ENCODE measurements around the gene ARHGAP18. TPM values are rescaled to one million over a fixed set of nuclear protein-coding genes. Genes with fewer than 3 reads are reported as not detected.

Gene ARHGAP18
- total RNA-seq, 1 donor, result 47.1 TPM

DNA sequence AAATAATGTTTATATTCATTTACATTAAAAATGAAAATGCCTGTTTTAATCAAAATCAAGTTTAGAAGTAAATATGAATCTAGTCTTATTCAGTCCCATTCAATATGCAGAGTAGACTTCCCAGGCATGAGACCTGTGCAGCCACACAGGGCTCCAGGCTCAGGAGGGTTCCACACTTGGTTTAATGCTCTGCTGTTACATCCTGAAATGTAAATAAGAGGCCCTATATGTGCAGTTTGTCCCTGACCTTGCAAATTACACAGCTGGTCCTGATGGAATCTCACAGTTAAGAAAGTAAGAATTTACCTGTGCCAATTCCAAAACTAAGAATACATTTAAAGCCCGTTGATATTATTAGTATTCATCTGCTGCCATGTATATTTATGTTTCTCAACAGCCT lies 79.4 kb downstream of the ARHGAP18 start:
- no peak overlapping the region for H3K4me3 ChIP-seq (ENCODE audit: low read depth, low read length)
- DNase-seq (ENCODE audit: low read depth), result no peak
- TF ChIP-seq, protein P1, sequence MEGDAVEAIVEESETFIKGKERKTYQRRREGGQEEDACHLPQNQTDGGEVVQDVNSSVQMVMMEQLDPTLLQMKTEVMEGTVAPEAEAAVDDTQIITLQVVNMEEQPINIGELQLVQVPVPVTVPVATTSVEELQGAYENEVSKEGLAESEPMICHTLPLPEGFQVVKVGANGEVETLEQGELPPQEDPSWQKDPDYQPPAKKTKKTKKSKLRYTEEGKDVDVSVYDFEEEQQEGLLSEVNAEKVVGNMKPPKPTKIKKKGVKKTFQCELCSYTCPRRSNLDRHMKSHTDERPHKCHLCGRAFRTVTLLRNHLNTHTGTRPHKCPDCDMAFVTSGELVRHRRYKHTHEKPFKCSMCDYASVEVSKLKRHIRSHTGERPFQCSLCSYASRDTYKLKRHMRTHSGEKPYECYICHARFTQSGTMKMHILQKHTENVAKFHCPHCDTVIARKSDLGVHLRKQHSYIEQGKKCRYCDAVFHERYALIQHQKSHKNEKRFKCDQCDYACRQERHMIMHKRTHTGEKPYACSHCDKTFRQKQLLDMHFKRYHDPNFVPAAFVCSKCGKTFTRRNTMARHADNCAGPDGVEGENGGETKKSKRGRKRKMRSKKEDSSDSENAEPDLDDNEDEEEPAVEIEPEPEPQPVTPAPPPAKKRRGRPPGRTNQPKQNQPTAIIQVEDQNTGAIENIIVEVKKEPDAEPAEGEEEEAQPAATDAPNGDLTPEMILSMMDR (IDR thresholded peaks at IDR 0.05; ENCODE audit: insufficient read depth, low read depth, low read length), result no peak

DNA sequence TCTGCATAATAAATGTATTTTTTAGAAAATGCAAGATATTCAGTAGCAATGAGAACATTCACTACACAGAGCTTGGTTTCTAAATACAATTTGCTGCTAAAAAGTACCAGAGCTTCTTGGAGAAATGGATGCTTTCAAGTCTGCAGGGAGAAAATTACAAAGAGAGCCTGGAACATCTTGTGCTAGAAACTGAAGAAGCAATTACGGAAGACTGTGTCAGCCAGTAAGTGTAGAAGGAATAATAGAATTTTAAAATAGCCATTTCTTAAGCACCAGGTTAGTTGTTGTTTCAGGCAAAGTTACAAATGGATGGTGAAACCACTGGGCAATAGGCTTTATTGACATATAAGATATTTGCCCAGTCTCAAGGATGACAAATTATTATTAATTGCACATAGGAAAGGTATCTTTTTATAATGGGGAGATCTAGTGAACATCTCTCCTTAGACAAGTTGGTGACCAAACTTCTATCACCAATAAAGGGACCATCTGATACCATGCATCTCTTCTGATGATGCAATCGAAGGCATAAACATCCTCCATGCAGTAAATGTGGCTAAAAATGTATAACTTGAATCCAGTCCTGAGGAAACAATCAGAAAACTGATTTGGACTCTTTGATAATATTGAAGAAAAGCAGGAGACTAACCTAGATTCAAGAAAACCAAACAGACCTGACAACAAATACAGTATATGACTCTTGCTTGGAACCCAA lies 81.7 kb downstream of the ARHGAP18 start:
- no peak overlapping the region for H3K4me3 ChIP-seq (ENCODE audit: low read depth, low read length)
- TF ChIP-seq, protein P1 (IDR thresholded peaks at IDR 0.05; ENCODE audit: insufficient read depth, low read depth, low read length), result no peak
- no peak for DNase-seq (ENCODE audit: low read depth)

DNA sequence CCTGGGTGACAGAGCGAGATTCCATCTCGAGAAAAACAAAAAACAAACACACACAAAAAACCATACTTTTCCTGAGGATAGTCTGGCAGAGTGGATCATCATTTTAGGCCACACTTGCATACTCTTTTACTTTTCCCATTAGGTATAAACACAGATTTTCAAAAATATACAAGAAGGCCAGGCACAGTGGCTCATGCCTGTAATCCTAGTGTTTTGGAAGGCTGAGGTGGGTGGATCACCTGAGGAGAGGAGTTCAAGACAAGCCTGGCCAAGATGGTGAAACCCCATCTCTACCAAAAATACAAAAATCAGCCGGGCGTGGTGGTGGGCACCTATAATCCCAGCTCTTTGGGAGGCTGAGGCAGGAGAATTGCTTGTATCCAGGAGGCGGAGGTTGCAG lies 85.5 kb downstream of the ARHGAP18 start:
- no peak overlapping the region for H3K4me3 ChIP-seq (ENCODE audit: low read depth, low read length)
- DNase-seq (ENCODE audit: low read depth), result no peak
- TF ChIP-seq, protein P1 (IDR thresholded peaks at IDR 0.05; ENCODE audit: insufficient read depth, low read depth, low read length), result no peak

DNA sequence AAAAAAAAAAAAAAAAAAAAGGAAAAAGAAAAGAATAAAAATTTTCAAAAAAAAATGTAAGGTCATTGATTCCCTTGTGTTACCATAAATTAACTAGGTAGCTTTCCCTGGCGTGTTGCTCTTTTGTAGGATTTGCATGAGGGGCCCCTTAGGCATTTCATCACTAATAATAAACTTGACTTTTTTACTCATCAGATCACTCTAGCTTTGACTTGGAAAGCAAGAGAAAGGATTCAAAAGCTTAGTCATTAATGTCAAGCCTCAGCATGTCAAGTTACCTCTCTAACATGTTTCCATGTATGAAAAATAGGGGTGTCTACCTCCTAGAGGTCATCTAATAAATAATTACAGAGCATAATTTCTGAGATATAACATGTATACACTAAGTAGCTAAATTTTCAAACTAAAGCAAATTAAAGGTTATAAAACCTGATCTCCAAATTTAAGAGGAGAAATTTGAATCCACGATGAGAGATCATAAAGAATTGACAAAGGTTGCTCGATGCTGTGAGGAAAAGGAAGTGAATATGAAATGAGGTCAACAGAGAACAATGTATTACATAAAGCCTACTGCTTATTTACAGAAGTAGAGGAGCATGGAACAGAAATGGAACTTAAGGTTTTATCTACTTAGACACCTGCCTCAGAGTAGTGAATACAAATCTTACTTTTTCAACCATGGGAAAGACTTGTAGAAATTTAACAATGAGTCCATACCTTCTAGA lies 86.8 kb downstream of the ARHGAP18 start:
- TF ChIP-seq, protein P1 (IDR thresholded peaks at IDR 0.05; ENCODE audit: insufficient read depth, low read depth, low read length), result no peak
- H3K4me3 ChIP-seq (ENCODE audit: low read depth, low read length), result no peak overlapping the region
- DNase-seq (ENCODE audit: low read depth), result no peak

DNA sequence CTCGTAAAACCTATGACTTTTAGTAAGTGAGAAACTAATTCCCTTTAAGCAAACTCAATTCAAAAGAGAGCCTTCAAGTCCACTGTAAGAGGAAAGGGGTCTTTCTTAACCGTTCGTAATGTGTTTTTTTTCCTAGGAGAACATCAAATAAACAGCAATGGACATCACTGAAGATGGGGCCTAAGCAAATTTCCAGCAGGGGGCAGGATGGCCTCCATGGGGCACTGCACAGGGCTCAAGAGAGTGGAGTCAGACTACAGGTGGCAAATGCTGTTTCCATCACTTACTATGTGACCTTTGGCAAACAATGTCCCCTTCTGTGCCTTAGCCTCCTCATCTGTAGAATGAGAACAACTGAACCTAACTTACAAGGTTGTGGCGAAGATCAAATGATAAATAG lies 88.7 kb downstream of the ARHGAP18 start:
- no peak overlapping the region for H3K4me3 ChIP-seq (ENCODE audit: low read depth, low read length)
- TF ChIP-seq, protein P1 (IDR thresholded peaks at IDR 0.05; ENCODE audit: insufficient read depth, low read depth, low read length), result peak; percentile 38
- DNase-seq (ENCODE audit: low read depth), result no peak

GRCh38 chr6:129620234-129620610 lies 89.8 kb downstream of the ARHGAP18 start:
- TF ChIP-seq, protein P1 (IDR thresholded peaks at IDR 0.05; ENCODE audit: insufficient read depth, low read depth, low read length), result no peak
- no peak for DNase-seq (ENCODE audit: low read depth)
- no peak overlapping the region for H3K4me3 ChIP-seq (ENCODE audit: low read depth, low read length)

All from fibroblast of villous mesenchyme (primary cell).